GM13977 (cell line): ENCODE results near the gene ZDHHC13.

Experiments used
- DNase-seq: peaks from one replicate; pipeline ENCODE4 v3.0.0; 2012; ENCODE audit warnings: low spot score
- in situ Hi-C: fragments of 300-500 bp; cut with MboI; formaldehyde crosslinking; loops from one replicate; pipeline ENCODE4 v1.12.0; 2022; ENCODE audit warnings: low sequenced_read_pairs, low pct_unique_long_range_greater_than_20kb, mixed read lengths, inconsistent platforms; ENCODE audit not compliant: unreplicated experiment
- TF ChIP-seq, protein P1 (sequence below): IDR thresholded peaks from 2 replicates; pipeline ENCODE4 v1.5.1; 2012; ENCODE audit warnings: mild to moderate bottlenecking, control low read depth; ENCODE audit not compliant: insufficient read depth; ENCODE audit errors: extremely low read depth, missing control alignments

ZDHHC13 gene

DNA sequence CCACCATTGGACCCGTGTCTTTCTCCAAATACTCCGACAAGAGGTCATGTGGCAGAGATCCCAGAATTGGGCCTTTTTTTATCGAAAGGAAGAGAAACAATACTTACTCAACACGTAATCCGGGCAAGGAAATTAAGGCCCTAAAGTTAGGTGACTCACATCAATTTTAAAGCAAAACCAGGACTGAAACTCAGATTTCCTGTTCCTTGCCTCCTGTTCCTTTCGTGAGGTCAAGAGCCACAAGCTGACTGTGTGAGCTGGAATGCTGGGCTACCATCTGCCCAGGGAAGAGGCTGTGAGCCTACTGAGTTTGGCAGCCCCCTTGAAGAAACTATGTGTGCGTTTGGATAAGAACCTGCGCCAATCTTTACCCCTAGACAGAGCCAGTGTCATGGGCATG is 29.3 kb upstream of the ZDHHC13 start:
- in situ Hi-C loops: no loop called here
- TF ChIP-seq, protein P1, sequence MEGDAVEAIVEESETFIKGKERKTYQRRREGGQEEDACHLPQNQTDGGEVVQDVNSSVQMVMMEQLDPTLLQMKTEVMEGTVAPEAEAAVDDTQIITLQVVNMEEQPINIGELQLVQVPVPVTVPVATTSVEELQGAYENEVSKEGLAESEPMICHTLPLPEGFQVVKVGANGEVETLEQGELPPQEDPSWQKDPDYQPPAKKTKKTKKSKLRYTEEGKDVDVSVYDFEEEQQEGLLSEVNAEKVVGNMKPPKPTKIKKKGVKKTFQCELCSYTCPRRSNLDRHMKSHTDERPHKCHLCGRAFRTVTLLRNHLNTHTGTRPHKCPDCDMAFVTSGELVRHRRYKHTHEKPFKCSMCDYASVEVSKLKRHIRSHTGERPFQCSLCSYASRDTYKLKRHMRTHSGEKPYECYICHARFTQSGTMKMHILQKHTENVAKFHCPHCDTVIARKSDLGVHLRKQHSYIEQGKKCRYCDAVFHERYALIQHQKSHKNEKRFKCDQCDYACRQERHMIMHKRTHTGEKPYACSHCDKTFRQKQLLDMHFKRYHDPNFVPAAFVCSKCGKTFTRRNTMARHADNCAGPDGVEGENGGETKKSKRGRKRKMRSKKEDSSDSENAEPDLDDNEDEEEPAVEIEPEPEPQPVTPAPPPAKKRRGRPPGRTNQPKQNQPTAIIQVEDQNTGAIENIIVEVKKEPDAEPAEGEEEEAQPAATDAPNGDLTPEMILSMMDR: no peak
- no peak for DNase-seq

DNA sequence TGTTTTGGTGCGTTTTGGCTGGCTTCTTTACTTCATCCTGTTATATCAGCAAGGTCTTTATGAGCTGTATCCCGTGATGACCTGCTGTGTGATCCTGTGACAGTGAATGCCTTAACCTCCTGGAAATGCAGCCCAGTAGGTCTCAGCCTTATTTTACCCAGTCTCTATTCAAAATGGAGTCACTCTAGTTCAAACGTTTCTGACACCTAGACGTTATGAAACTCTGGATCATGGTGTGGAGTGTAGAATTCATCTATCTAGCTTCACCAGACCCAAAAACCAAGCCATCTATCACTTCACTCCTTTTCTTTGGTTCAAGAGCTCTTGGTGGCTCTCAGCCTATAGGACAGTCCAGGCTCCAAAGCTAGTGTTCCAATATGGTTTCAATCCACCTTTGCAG is 28.2 kb upstream of the ZDHHC13 start:
- in situ Hi-C loops: no loop called here
- TF ChIP-seq, protein P1: no peak
- DNase-seq: no peak

DNA sequence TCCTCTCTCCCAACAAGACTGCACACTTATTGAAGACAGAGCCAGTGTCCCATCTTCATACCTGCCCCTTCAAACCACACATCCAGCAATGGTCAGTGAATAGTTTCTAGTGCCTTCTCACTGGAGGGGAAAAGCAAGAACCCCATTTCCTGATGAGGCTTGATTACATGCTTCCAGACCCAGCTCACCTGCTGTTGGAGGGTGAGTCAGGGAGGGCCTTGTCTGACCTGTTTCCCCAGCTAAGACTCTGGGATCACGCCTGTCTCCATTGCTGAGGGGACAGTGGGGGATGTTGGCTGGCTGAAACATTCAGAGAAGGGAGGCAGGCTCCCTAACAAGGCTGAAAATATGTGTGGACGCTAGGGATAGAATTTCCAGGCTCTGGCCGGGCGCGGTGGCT is 27.5 kb upstream of the ZDHHC13 start:
- no peak for DNase-seq
- in situ Hi-C loops: no loop called here
- TF ChIP-seq, protein P1: no peak

DNA sequence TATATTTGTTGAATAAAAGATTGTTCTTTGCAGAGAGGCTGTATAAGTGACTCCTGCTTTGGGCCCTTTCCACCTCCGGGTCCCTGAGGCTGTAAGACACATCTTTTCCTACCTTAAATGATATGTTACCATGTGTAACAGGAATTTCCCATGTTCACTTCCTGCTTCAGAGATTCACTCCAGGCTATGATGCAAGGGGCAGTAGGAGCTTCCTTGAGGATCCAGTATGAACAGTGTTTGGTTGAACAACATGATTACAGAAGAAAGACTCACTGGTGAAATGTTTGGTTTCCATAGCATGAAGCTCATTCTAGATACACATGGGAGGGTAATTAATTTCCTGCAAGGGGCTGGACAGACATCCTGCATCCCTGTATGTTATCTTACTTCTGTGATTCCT is 25.6 kb upstream of the ZDHHC13 start:
- TF ChIP-seq, protein P1: no peak
- in situ Hi-C loops: no loop called here
- no peak for DNase-seq

DNA sequence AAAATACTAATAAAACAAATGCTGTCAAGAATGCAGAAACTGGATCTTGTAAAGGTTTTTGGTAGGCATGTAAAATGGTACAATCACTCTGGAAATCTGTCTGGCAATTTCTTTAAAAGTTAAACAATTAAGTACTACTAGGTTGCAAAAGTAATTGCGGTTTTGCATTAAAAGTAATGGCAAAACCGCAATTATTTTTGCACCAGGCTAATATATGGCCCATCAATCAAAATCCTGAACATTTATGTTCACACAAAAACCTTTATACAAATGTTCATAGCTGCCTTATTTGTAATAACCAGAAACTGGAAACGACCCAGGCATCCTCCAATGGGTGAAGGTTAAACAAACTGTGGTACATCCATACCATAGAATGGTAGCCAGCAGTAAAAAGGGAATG is 24.6 kb upstream of the ZDHHC13 start:
- TF ChIP-seq, protein P1: no peak
- DNase-seq: no peak
- in situ Hi-C loops: no loop called here

DNA sequence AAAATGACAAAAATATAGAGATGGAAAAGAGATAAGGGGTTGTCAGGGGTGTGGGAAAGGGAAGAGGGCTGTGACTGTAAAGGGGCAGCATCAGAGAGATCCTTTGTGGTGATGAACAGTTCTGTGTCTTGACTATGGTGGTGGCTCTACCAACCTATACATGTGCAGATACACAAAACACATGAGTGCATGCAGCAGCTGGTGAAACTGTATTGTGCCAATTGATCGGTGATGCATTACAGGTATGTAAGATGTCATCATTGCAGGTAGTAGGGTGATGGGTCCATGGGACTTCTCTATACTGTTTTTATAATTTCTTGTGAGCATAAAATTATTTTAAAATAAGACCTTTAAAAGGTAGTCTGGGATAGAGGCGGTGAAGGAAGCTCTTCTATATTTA is 24.1 kb upstream of the ZDHHC13 start:
- TF ChIP-seq, protein P1: no peak
- in situ Hi-C loops: no loop called here
- no peak for DNase-seq

DNA sequence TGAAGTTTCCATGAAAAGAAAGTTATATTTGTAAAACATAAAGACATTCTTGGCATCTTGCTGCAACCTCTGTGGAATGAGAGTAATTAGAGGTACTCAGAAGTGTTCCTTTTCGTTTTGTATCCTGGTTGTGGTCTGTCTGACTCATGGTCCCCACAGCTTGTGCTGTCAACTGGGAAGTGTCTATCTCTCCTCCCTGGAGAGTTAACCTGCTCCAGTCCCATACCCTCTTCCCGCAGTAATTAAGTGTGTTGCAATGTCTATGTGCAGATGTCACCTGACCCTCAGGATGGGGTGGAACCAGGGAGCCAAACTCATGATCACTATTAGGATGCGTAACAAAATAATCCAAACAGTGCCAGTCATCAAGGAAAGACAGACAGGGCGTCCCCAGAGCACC is 23.0 kb upstream of the ZDHHC13 start:
- in situ Hi-C loops: no loop called here
- TF ChIP-seq, protein P1: no peak
- no peak for DNase-seq
